H9 (cell line): ENCODE measurements around the gene PRSS57. TPM values are rescaled to one million over a fixed set of nuclear protein-coding genes. Genes with fewer than 3 reads are reported as not detected.

ENCODE experiments used
- DNase-seq: peaks from one replicate; pipeline ENCODE4 v3.0.0-alpha.2; 2017
- H2AFZ ChIP-seq: one replicate; pipeline ENCODE4 v1.6.1; 2013; ENCODE audit warnings: mild to moderate bottlenecking, low read length, control low read depth, moderate library complexity
- H2AK5ac ChIP-seq: 2 replicates; pipeline ENCODE4 v1.6.1; 2013; ENCODE audit warnings: low read length, control low read depth, mixed read lengths; ENCODE audit not compliant: insufficient read length
- H2BK120ac ChIP-seq: one replicate; pipeline ENCODE4 v1.6.1; 2013; ENCODE audit warnings: low read depth, mild to moderate bottlenecking, low read length, control low read depth, inconsistent platforms; ENCODE audit not compliant: poor library complexity, severe bottlenecking
- H2BK12ac ChIP-seq: 2 replicates; pipeline ENCODE4 v1.6.1; 2013; ENCODE audit warnings: low read length, control low read depth, mixed read lengths, low read depth; ENCODE audit not compliant: insufficient read length
- H2BK15ac ChIP-seq: 2 replicates; pipeline ENCODE4 v1.6.1; 2013; ENCODE audit warnings: low read depth, low read length, control low read depth
- H2BK20ac ChIP-seq: one replicate; pipeline ENCODE4 v1.6.1; 2013; ENCODE audit warnings: low read depth, mild to moderate bottlenecking, low read length, control low read depth, inconsistent platforms; ENCODE audit not compliant: poor library complexity, severe bottlenecking
- H2BK5ac ChIP-seq: 2 replicates; pipeline ENCODE4 v1.6.1; 2013; ENCODE audit warnings: low read length, control low read depth, mixed read lengths; ENCODE audit not compliant: insufficient read length
- H3K14ac ChIP-seq: 2 replicates; pipeline ENCODE4 v1.6.1; 2013; ENCODE audit warnings: low read length, control low read depth; ENCODE audit not compliant: insufficient read depth
- H3K18ac ChIP-seq: 2 replicates; pipeline ENCODE4 v1.6.1; 2013; ENCODE audit warnings: low read depth, mild to moderate bottlenecking, mixed read lengths, low read length, control low read depth; ENCODE audit not compliant: insufficient read length
- H3K23ac ChIP-seq: 2 replicates; pipeline ENCODE4 v1.6.1; 2013; ENCODE audit warnings: low read length, control low read depth, mixed read lengths, low read depth; ENCODE audit not compliant: insufficient read length
- H3K23me2 ChIP-seq: 2 replicates; pipeline ENCODE4 v1.6.1; 2013; ENCODE audit warnings: low read depth, mild to moderate bottlenecking, mixed read lengths, low read length, control low read depth; ENCODE audit not compliant: insufficient read length, poor library complexity, severe bottlenecking
- H3K27ac ChIP-seq: 2 replicates; pipeline ENCODE4 v1.5.1; 2013; ENCODE audit warnings: low read length, control low read depth, mixed read lengths, low read depth; ENCODE audit not compliant: insufficient read length
- H3K27me3 ChIP-seq: 2 replicates; pipeline ENCODE4 v1.6.1; 2013; ENCODE audit warnings: low read length, control low read depth, inconsistent platforms; ENCODE audit not compliant: insufficient read depth
- H3K4ac ChIP-seq: 2 replicates; pipeline ENCODE4 v1.6.1; 2013; ENCODE audit warnings: low read depth, mild to moderate bottlenecking, control low read depth, inconsistent platforms, low read length, moderate library complexity
- H3K4me1 ChIP-seq: 2 replicates; pipeline ENCODE4 v1.6.1; 2013; ENCODE audit warnings: low read length, control low read depth, inconsistent platforms; ENCODE audit not compliant: insufficient read depth
- H3K4me2 ChIP-seq: 2 replicates; pipeline ENCODE4 v1.6.1; 2013; ENCODE audit warnings: low read length, control low read depth, mixed read lengths; ENCODE audit not compliant: insufficient read length, insufficient read depth
- H3K56ac ChIP-seq: 2 replicates; pipeline ENCODE4 v1.6.1; 2013; ENCODE audit warnings: low read depth, mild to moderate bottlenecking, mixed read lengths, low read length, control low read depth; ENCODE audit not compliant: insufficient read length
- H3K79me1 ChIP-seq: 2 replicates; pipeline ENCODE4 v1.6.1; 2013; ENCODE audit warnings: low read depth, mild to moderate bottlenecking, moderate library complexity, low read length, control low read depth, inconsistent platforms; ENCODE audit not compliant: insufficient read depth, poor library complexity, severe bottlenecking
- H3K79me2 ChIP-seq: 2 replicates; pipeline ENCODE4 v1.6.1; 2013; ENCODE audit warnings: low read length, control low read depth, inconsistent platforms; ENCODE audit not compliant: insufficient read depth
- H3K9ac ChIP-seq: 2 replicates; pipeline ENCODE4 v1.6.1; 2013; ENCODE audit warnings: low read length, control low read depth, mixed read lengths; ENCODE audit not compliant: insufficient read length; ENCODE audit errors: extremely low read depth
- H3K9me3 ChIP-seq: one replicate; pipeline ENCODE4 v1.6.1; 2013; ENCODE audit warnings: low read depth, low read length, inconsistent platforms; ENCODE audit not compliant: control insufficient read depth
- H3T11ph ChIP-seq: one replicate; pipeline ENCODE4 v1.6.1; 2013; ENCODE audit warnings: mild to moderate bottlenecking, low read length, control low read depth, inconsistent platforms
- H4K20me1 ChIP-seq: one replicate; pipeline ENCODE4 v1.6.1; 2013; ENCODE audit not compliant: control insufficient read depth, insufficient read length, insufficient read depth
- H4K5ac ChIP-seq: 2 replicates; pipeline ENCODE4 v1.6.1; 2013; ENCODE audit warnings: low read depth, mild to moderate bottlenecking, mixed read lengths, low read length, control low read depth; ENCODE audit not compliant: insufficient read length
- H4K8ac ChIP-seq: replicated peaks from 2 replicates; pipeline ENCODE4 v1.6.1; 2013; ENCODE audit warnings: low read length, control low read depth, mixed read lengths, low read depth; ENCODE audit not compliant: insufficient read length
- H4K91ac ChIP-seq: 2 replicates; pipeline ENCODE4 v1.6.1; 2013; ENCODE audit warnings: low read depth, mild to moderate bottlenecking, moderate library complexity, mixed read lengths, low read length, control low read depth; ENCODE audit not compliant: insufficient read length
- H3K27ac Mint-ChIP-seq, 3 experiments: 2 replicates in 2 of 3; 3 replicates in 1 of 3; pipeline ENCODE4 v1.8.0; 2020 to 2021; ENCODE audit warnings: mixed read lengths in 3 of 3, mild to moderate bottlenecking in 1 of 3, moderate library complexity in 1 of 3
- H3K27me3 Mint-ChIP-seq: 2 replicates; pipeline ENCODE4 v1.8.0; 2021; ENCODE audit warnings: low read depth, mild to moderate bottlenecking, moderate library complexity, mixed read lengths
- H3K36me3 Mint-ChIP-seq, 3 experiments: 2 replicates in 2 of 3; 3 replicates in 1 of 3; pipeline ENCODE4 v1.8.0; 2020 to 2021; ENCODE audit warnings: low read depth in 3 of 3, mixed read lengths in 3 of 3; ENCODE audit not compliant: insufficient read depth in 1 of 3
- H3K4me1 Mint-ChIP-seq, 2 experiments: 2 replicates each; pipeline ENCODE4 v1.8.0; 2020; ENCODE audit warnings: mixed read lengths in 2 of 2
- H3K4me3 Mint-ChIP-seq, 2 experiments: 2 replicates in 1 of 2; 3 replicates in 1 of 2; pipeline ENCODE4 v1.8.0; 2020 to 2021; ENCODE audit warnings: mild to moderate bottlenecking in 2 of 2, mixed read lengths in 2 of 2, moderate library complexity in 1 of 2
- H3K9me3 Mint-ChIP-seq, 2 experiments: 2 replicates in 1 of 2; 3 replicates in 1 of 2; pipeline ENCODE4 v1.8.0; 2020; ENCODE audit warnings: mild to moderate bottlenecking in 2 of 2, mixed read lengths in 2 of 2, moderate library complexity in 1 of 2
- CTCF ChIP-seq: fragments of 200-600 bp; sonication (generic); conservative IDR thresholded peaks from 3 replicates; pipeline ENCODE4 v1.8.0; 2021; ENCODE audit warnings: antibody characterized with exemption, mild to moderate bottlenecking
- WGBS: extraction: QIAGEN DNeasy Blood & Tissue Kit; methylation state at CpG from one replicate; pipeline ENCODE4 v1.1.7; 2013; ENCODE audit warnings: missing lambda C conversion rate, low lambda C conversion rate, mixed read lengths; ENCODE audit not compliant: insufficient read length; ENCODE audit errors: extremely low coverage; 5-methylcytosine and 5-hydroxymethylcytosine counted together
- total RNA-seq: library from RNA; stranded (reverse); gene quantifications from 2 replicates; pipeline ENCODE4 v1.2.1, GENCODE V29; 2021

Gene PRSS57
- total RNA-seq, 1 experiment from 2014 or later: not detected

- Histone ChIP-seq H3K14ac (no peak overlapping the region), H3K23ac (no peak overlapping the region), H2BK12ac (no peak overlapping the region), H3K79me2 (no peaks in the 10 kb centered on the region), H4K8ac (no peak overlapping the region), H3K4ac (no peak overlapping the region), H2BK15ac (no peak overlapping the region), H2AFZ (no peak overlapping the region), H4K91ac (no peak overlapping the region), H3K18ac (no peak overlapping the region), H3K9me3 (no peaks in the 10 kb centered on the region), H3K56ac (no peak overlapping the region), H3K9ac (no peak overlapping the region), H4K5ac (no peak overlapping the region), H2BK5ac (no peak overlapping the region), H3K4me1 (no peaks in the 10 kb centered on the region), H3K4me2 (no peak overlapping the region), H4K20me1 (no peaks in the 10 kb centered on the region), H2BK20ac (no peak overlapping the region), H3T11ph (no peak overlapping the region), H2AK5ac (no peak overlapping the region), H3K79me1 (no peaks in the 10 kb centered on the region), H2BK120ac (no peak overlapping the region), H3K27me3 (no peaks in the 10 kb centered on the region), H3K27ac (no peak overlapping the region), H3K23me2 (no peaks in the 10 kb centered on the region)
- Mint-ChIP-seq H3K4me3 (no peak overlapping the region), H3K9me3 (peaks cover 3 to 5% of the 10 kb centered on the region in 2 experiments; a peak in 2 of 5 replicates), H3K36me3 (no peaks in the 10 kb centered on the region), H3K27ac (no peak overlapping the region), H3K4me1 (peaks cover 3% of the 10 kb centered on the region in 2 experiments; a peak in 1 of 4 replicates), H3K27me3 (peaks cover 10% of the 10 kb centered on the region)
- WGBS: no CpG with 5 or more reads among the region's 15 CpGs
- no peak for DNase-seq
- TF ChIP-seq CTCF: no peak
Measured at GRCh38 chr19:688214-688613, 7.0 kb downstream of the PRSS57 start.
